Heart right ventricle (tissue), 16 donors: ENCODE measurements around the gene AP1M2. TPM values are rescaled to one million over a fixed set of nuclear protein-coding genes. Genes with fewer than 3 reads are reported as not detected.
A peak's percentile ranks its signal among the peaks of the same experiment; 100 is the strongest.
"Not testable (repeated sequence)": the region's sequence is repeated elsewhere in the genome, so short reads cannot be mapped to it uniquely, and the experiment has no call there.

ENCODE experiments used
- ATAC-seq, 8 donors: fragments of 200-7000 bp; cut with Tn5 transposase; one replicate each; pipeline ENCODE4 v1.9.1; 2020; ENCODE audit warnings: mild to moderate bottlenecking in 8 of 8, moderate library complexity in 8 of 8, moderate number of reproducible peaks in 1 of 8
- DNase-seq, 2 donors: peaks; one replicate each; pipeline ENCODE4 v3.0.0-alpha.2; 2020
- H3K27ac ChIP-seq, 10 donors: fragments of 200-600 bp; sonication (generic) in 2 of 10; one replicate each; pipeline versions ENCODE4 v1.5.0 to v1.8.0; 2020 to 2022; ENCODE audit warnings: mild to moderate bottlenecking in 3 of 10
- H3K27me3 ChIP-seq, 7 donors: fragments of 200-600 bp; one replicate each; pipeline ENCODE4 v1.8.0; 2021 to 2022; ENCODE audit warnings: mild to moderate bottlenecking in 2 of 7
- H3K36me3 ChIP-seq, 9 donors: fragments of 200-600 bp; sonication (generic) in 1 of 9; one replicate each; pipeline versions ENCODE4 v1.5.0 to v1.8.0; 2020 to 2022; ENCODE audit warnings: mild to moderate bottlenecking in 2 of 9
- H3K4me1 ChIP-seq, 9 donors: fragments of 200-600 bp; sonication (generic) in 1 of 9; one replicate each; pipeline versions ENCODE4 v1.5.0 to v1.8.0; 2020 to 2022; ENCODE audit warnings: mild to moderate bottlenecking in 4 of 9
- H3K4me3 ChIP-seq, 10 donors: fragments of 200-600 bp; sonication (generic) in 2 of 10; one replicate each; pipeline versions ENCODE4 v1.5.0 to v1.8.0; 2020 to 2022; ENCODE audit warnings: mild to moderate bottlenecking in 7 of 10, moderate library complexity in 2 of 10
- H3K9me3 ChIP-seq, 11 donors: fragments of 200-600 bp in 10 of 11; sonication (generic) in 2 of 11; one replicate each; pipeline versions ENCODE4 v1.5.0 to v1.8.0; 2013 to 2022; ENCODE audit warnings: mild to moderate bottlenecking in 2 of 11, control low read depth in 1 of 11, moderate library complexity in 1 of 11
- WGBS, 2 donors: extraction: QIAGEN DNeasy Blood & Tissue Kit; methylation state at CpG; one replicate each; pipeline ENCODE4 v1.1.7; 2013; ENCODE audit warnings: inconsistent platforms in 1 of 2; 5-methylcytosine and 5-hydroxymethylcytosine counted together
- intact Hi-C, 10 donors: fragments of 100-400 bp; cut with DNase I; formaldehyde crosslinking; loops; one replicate each; pipeline versions ENCODE4 v1.11.1 to v1.14.2; 2022
- polyA plus RNA-seq, 2 donors: library from polyadenylated mRNA; stranded (reverse); fragments of 200-250 nt; gene quantifications; one replicate each; pipeline ENCODE4 v1.2.3, GENCODE V29; 2013
- total RNA-seq, 10 donors: library from RNA; stranded (reverse); fragmentation: NEBNext Ultra II Directional in 3 of 10; extraction: Animal tissue kit (Norgen Biotek cat#: 25700) in 3 of 10; gene quantifications; one replicate each; pipeline versions ENCODE4 v1.2.1 to v1.2.4, GENCODE V29; 2021 to 2023
- TF ChIP-seq, protein P1 (sequence below), 9 donors: fragments of 200-600 bp; sonication (generic) in 2 of 9; IDR thresholded peaks; one replicate each; pipeline versions ENCODE4 v1.5.0 to v1.8.0; 2021 to 2022; ENCODE audit warnings: antibody characterized with exemption in 9 of 9, mild to moderate bottlenecking in 5 of 9, moderate library complexity in 1 of 9
- donor health status: Arrhythmogenic right ventricular cardiomyopathy.
- donor health status: ischemic (EF 13 %, LVEDD 7.1; RV severe dilation, severe dysfunction).
- donor health status: healthy with polysubstance abuse.
- donor health status: DM: no; HTN: yes; CAD: no.
- donor health status: DM: no; HTN: no; CAD: no.
- donor health status: ischemic (EF 25% LVEDD 6.9; RV normal size, moderate dysfunction).
- donor health status: ischemic (EF 25% LVEDD 5.7; RV mildly dilated, moderate dysfunction).
- donor health status: healthy.
- donor health status: DM: yes; HTN: yes; CAD: no.
- donor health status: Ischemic cardiomyopathy.
- donor health status: ischemic (EF 35%, LVEDD 5.7; RV mildly dilated, moderate dysfunction).
- donor health status: nonischemic (EF 11% LVEDD 7.7; RV severe dilation, severe dysfunction).
- donor health status: DM: yes; HTN: yes; CAD: no.
- donor health status: PGD.
- donor health status: ischemic (EF 29% LVEDD 5.4; RV normal size, mild dysfunction).
- donor health status: nonischemic (EF 23%, LVEDD 6.1; RV moderate dilation, normal function).

The AP1M2 gene
- total and polyA plus RNA-seq, 12 donors, result not detected

GRCh38 chr19:10553087-10553667 is 33.9 kb downstream of the AP1M2 start:
- Histone ChIP-seq H3K9me3 (no peaks in the 10 kb centered on the region), H3K27ac (peak overlapping the region in 1 of 10 donors; percentile 71), H3K36me3 (peaks cover 0 to 100% (median 65%) of the 10 kb centered on the region in 9 donors), H3K4me3 (no peak overlapping the region), H3K27me3 (no peaks in the 10 kb centered on the region), H3K4me1 (peaks cover 0 to 24% (median 0%) of the 10 kb centered on the region in 9 donors)
- intact Hi-C loops, result no loop called here
- DNase-seq (no peak), ATAC-seq (peak in 4 of 8 donors; percentile 3 to 19 (median 16))
- 79 to 83% methylated on average over 13 of the region's 13 CpGs for WGBS, 2 donors
- TF ChIP-seq, protein P1, sequence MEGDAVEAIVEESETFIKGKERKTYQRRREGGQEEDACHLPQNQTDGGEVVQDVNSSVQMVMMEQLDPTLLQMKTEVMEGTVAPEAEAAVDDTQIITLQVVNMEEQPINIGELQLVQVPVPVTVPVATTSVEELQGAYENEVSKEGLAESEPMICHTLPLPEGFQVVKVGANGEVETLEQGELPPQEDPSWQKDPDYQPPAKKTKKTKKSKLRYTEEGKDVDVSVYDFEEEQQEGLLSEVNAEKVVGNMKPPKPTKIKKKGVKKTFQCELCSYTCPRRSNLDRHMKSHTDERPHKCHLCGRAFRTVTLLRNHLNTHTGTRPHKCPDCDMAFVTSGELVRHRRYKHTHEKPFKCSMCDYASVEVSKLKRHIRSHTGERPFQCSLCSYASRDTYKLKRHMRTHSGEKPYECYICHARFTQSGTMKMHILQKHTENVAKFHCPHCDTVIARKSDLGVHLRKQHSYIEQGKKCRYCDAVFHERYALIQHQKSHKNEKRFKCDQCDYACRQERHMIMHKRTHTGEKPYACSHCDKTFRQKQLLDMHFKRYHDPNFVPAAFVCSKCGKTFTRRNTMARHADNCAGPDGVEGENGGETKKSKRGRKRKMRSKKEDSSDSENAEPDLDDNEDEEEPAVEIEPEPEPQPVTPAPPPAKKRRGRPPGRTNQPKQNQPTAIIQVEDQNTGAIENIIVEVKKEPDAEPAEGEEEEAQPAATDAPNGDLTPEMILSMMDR (IDR thresholded peaks at IDR 0.05), result no peak

DNA sequence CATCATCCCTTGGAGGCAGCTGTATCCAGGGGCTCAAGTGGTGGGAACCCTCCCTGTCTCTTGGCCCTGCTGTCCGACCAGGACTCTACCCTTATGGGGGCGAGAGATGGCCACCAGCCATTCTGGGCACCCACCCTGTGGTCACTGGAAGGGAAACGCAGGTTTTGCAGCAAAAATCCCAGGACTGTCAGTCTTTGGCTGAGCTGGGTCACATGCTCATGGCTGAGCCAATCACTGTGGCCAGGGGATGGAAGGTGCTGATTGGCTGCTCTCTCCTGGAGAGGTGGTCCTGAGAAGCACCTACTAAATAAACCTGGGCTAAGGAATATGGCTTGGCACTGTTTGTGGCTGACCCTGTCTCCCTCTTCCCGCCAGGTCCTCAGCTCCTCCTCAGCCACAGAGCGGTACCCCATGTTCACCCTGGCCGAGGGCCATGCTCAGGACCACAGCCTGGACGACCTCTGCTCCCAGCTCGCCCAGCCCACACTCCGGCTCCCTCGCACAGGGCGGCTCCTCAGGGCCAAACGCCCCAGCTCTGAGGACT is 34.5 kb downstream of the AP1M2 start:
- TF ChIP-seq, protein P1 (IDR thresholded peaks at IDR 0.05), result no peak
- Histone ChIP-seq H3K36me3 (peaks cover 0 to 100% (median 63%) of the 10 kb centered on the region in 9 donors), H3K27me3 (no peaks in the 10 kb centered on the region), H3K27ac (peak overlapping the region in 1 of 10 donors; percentile 71), H3K9me3 (no peaks in the 10 kb centered on the region), H3K4me1 (peaks cover 0 to 24% (median 0%) of the 10 kb centered on the region in 9 donors), H3K4me3 (no peak overlapping the region)
- WGBS, 2 donors, result 84 to 85% methylated on average over 12 of the region's 12 CpGs
- DNase-seq (no peak), ATAC-seq (peak in 6 of 8 donors; percentile 5 to 33 (median 14))
- intact Hi-C loops, result no loop called here

- no peak overlapping the region for H3K4me3 ChIP-seq
- TF ChIP-seq, protein P1 (IDR thresholded peaks at IDR 0.05), result peak in 4 of 9 donors; percentile 8 to 25 (median 10)
- WGBS, 2 donors, result 94 to 95% methylated on average over 12 of the region's 12 CpGs
- DNase-seq, result no peak
- peak in 3 of 8 donors; percentile 3 to 11 (median 6) for ATAC-seq
- H3K36me3 ChIP-seq, result peaks cover 0 to 100% (median 64%) of the 10 kb centered on the region in 9 donors
- intact Hi-C loops, result no loop called here
- H3K9me3 ChIP-seq, result no peaks in the 10 kb centered on the region
- H3K4me1 ChIP-seq, result peaks cover 0 to 24% (median 0%) of the 10 kb centered on the region in 9 donors
- no peak overlapping the region for H3K27ac ChIP-seq
- no peaks in the 10 kb centered on the region for H3K27me3 ChIP-seq
Observed at GRCh38 chr19:10551698-10552301, 35.3 kb downstream of the AP1M2 start.

DNA sequence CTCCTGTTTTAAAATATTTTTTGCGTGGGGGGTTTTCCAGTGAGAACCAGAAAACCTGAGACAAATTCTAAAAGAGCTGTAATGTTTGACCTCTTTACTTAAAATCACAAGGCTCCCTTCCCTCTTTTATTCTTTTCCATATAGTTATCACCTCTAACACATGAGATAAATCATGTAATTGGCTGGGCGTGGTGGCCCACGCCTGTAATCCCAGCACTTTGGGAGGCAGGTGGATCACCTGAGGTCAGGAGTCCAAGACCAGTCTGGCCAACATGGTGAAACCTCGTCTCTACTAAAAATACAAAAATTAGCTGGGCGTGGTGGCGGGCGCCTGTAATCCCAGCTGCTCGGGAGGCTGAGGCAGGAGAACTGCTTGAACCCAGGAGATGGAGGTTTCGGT is 36.1 kb downstream of the AP1M2 start:
- ATAC-seq, H3K4me3 ChIP-seq, H3K27me3 ChIP-seq, DNase-seq, intact Hi-C loops, H3K27ac ChIP-seq, H3K9me3 ChIP-seq: not testable (repeated sequence)
- peaks cover 0 to 24% (median 0%) of the 10 kb centered on the region in 9 donors for H3K4me1 ChIP-seq
- 98% methylated on average over 9 of the region's 9 CpGs for WGBS, 2 donors
- H3K36me3 ChIP-seq, result peaks cover 0 to 99% (median 64%) of the 10 kb centered on the region in 9 donors
